Sigmoid colon (tissue), 7 donors: ENCODE measurements around the gene CCT3. TPM values are rescaled to one million over a fixed set of nuclear protein-coding genes. Genes with fewer than 3 reads are reported as not detected.

Experiments
- polyA plus RNA-seq, 3 donors: library from polyadenylated mRNA; stranded (reverse); fragments of 200-250 nt; gene quantifications; one replicate each; pipeline ENCODE4 v1.2.3, GENCODE V29; 2013
- total RNA-seq, 4 donors: library from RNA; depleted of rRNA; stranded (reverse); fragments of >200 nt; gene quantifications; one replicate each; pipeline ENCODE4 v1.1.0, GENCODE V29; 2016
- donor health status: healthy with polysubstance abuse.
- donor health status: Bipolar disorder and iron deficiency.
- donor health status: healthy.

Gene CCT3
- total and polyA plus RNA-seq, 7 donors, result 94.3 to 253 (median 155) TPM

Other genes with a start within 250 kb of the CCT3 start
- 100 to 1,000 TPM; 129 to 241 (median 196) TPM for gene LMNA, start 223.6 kb downstream of the CCT3 start, total RNA-seq
- 100 to 1,000 TPM; 108 to 229 (median 142) TPM for gene LMNA, start 223.6 kb downstream of the CCT3 start, polyA plus RNA-seq
- 1 to 10 TPM; 1.6 to 2.9 (median 1.8) TPM for gene SEMA4A, start 184.7 kb downstream of the CCT3 start, total RNA-seq
- gene SEMA4A, start 184.7 kb downstream of the CCT3 start, polyA plus RNA-seq, result 1 to 10 TPM; 1.4 to 6.3 (median 1.8) TPM
- gene SLC25A44, start 144.2 kb downstream of the CCT3 start, total RNA-seq, result 10 to 100 TPM in 1 of 4 donors, 1 to 10 TPM in 3; 8.6 to 13.3 (median 9.4) TPM
- gene SLC25A44, start 144.2 kb downstream of the CCT3 start, polyA plus RNA-seq, result 10 to 100 TPM in 2 of 3 donors, 1 to 10 TPM in 1; 7.8 to 15.3 (median 11.8) TPM
- 10 to 100 TPM; 41.1 to 61.2 (median 50.8) TPM for gene PMF1, start 125.3 kb downstream of the CCT3 start, total RNA-seq
- 10 to 100 TPM; 46.2 to 75.1 (median 60.7) TPM for gene PMF1, start 125.3 kb downstream of the CCT3 start, polyA plus RNA-seq
- gene BGLAP, start 96.1 kb downstream of the CCT3 start, total RNA-seq, result 10 to 100 TPM in 1 of 4 donors, 1 to 10 TPM in 3; 3.9 to 15.9 (median 6.5) TPM
- 1 to 10 TPM in 1 of 3 donors, not detected in 2; 1.0 TPM for gene BGLAP, start 96.1 kb downstream of the CCT3 start, polyA plus RNA-seq
- gene PAQR6, start 90.2 kb downstream of the CCT3 start, total RNA-seq, result 1 to 10 TPM in 3 of 4 donors, under 1 TPM in 1; 0.99 to 7.7 (median 7.2) TPM
- gene PAQR6, start 90.2 kb downstream of the CCT3 start, polyA plus RNA-seq, result 1 to 10 TPM in 2 of 3 donors, under 1 TPM in 1; 0.69 to 3.4 (median 3.0) TPM
- 10 to 100 TPM; 36.7 to 59.0 (median 46.5) TPM for gene SMG5, start 55.5 kb downstream of the CCT3 start, total RNA-seq
- 10 to 100 TPM; 25.2 to 78.2 (median 30.3) TPM for gene SMG5, start 55.5 kb downstream of the CCT3 start, polyA plus RNA-seq
- 1 to 10 TPM in 2 of 4 donors, under 1 TPM in 2; 0.41 to 1.5 (median 0.91) TPM for gene TMEM79, start 54.0 kb downstream of the CCT3 start, total RNA-seq
- gene TMEM79, start 54.0 kb downstream of the CCT3 start, polyA plus RNA-seq, result 1 to 10 TPM; 1.8 to 5.6 (median 2.3) TPM
- 10 to 100 TPM; 33.3 to 49.2 (median 41.1) TPM for gene GLMP, start 42.6 kb downstream of the CCT3 start, total RNA-seq
- gene GLMP, start 42.6 kb downstream of the CCT3 start, polyA plus RNA-seq, result 10 to 100 TPM; 34.8 to 53.2 (median 36.0) TPM
- not detected for gene VHLL, start 39.0 kb downstream of the CCT3 start, total RNA-seq
- gene VHLL, start 39.0 kb downstream of the CCT3 start, polyA plus RNA-seq, result not detected
- gene TSACC, start 234 bp upstream of the CCT3 start, total RNA-seq, result 1 to 10 TPM in 1 of 4 donors, not detected in 3; 1.1 TPM
- gene TSACC, start 234 bp upstream of the CCT3 start, polyA plus RNA-seq, result under 1 TPM in 1 of 3 donors, not detected in 2; 0.48 TPM
- gene RHBG, start 30.9 kb upstream of the CCT3 start, total RNA-seq, result not detected
- gene RHBG, start 30.9 kb upstream of the CCT3 start, polyA plus RNA-seq, result not detected
- 10 to 100 TPM; 39.8 to 61.6 (median 53.2) TPM for gene MEF2D, start 162.5 kb upstream of the CCT3 start, total RNA-seq
- 10 to 100 TPM; 13.2 to 31.2 (median 22.9) TPM for gene MEF2D, start 162.5 kb upstream of the CCT3 start, polyA plus RNA-seq
- gene IQGAP3, start 234.3 kb upstream of the CCT3 start, total RNA-seq, result under 1 TPM in 3 of 4 donors, not detected in 1; 0.55 to 0.81 (median 0.71) TPM
- 10 to 100 TPM in 1 of 3 donors, under 1 TPM in 2; 0.60 to 11.2 (median 0.92) TPM for gene IQGAP3, start 234.3 kb upstream of the CCT3 start, polyA plus RNA-seq
- not detected for gene TTC24, start 241.4 kb upstream of the CCT3 start, total RNA-seq
- 1 to 10 TPM in 1 of 3 donors, not detected in 2; 2.6 TPM for gene TTC24, start 241.4 kb upstream of the CCT3 start, polyA plus RNA-seq